HG02623 (cell line): Measurements from ENCODE around the gene GRB10.

ENCODE experiments used
- ATAC-seq: cut with Tn5 transposase; IDR thresholded peaks from one replicate; pipeline ENCODE4 v1.9.1; 2021; ENCODE audit warnings: moderate library complexity; ENCODE audit not compliant: unreplicated experiment

The GRB10 gene

DNA sequence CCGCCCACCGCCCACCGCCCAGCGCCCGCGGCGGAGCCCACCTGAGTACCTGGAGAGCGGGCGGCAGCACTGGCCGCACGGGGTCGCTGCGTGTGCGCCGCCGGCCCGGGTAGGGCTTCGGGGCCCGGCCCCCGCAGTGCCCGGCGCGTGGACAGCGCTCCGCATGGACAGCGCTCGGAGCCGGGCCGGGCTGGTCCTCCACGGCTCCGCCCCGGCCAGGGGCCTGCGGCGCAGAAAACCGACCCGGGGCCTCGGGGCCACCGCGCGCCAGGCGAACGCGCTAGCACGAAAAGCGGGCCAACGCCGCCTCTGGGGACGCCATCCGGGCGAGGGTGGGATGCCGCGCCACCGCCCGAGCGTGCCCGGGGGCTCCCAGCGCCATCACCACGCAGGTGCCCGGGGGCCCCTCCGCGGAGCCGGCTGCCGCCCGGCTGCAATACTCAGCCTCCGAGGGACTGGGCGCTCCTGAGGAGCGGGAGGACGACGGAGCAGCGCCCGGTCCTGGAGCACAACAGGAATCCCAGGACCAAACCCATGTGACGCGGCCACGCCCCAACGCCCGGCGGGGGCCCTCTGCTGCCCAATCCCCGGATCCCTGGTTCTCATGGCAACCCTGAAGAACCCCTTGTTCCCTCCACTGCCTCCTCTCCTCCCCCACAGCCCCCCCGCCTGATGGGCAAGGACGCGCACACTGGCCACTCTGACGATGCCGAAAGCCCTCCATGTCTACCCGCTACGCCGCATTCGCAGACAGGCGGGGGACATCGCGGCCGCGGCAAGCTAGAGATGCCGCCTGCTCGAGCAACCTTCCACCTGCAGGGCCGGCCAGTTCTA lies at the start of gene GRB10:
Gene GRB10, minus strand, starts transcription at position 522 of the 834 bp plus-strand sequence. CDS start 50,574 bp downstream, outside the sequence.
- no peak for ATAC-seq

DNA sequence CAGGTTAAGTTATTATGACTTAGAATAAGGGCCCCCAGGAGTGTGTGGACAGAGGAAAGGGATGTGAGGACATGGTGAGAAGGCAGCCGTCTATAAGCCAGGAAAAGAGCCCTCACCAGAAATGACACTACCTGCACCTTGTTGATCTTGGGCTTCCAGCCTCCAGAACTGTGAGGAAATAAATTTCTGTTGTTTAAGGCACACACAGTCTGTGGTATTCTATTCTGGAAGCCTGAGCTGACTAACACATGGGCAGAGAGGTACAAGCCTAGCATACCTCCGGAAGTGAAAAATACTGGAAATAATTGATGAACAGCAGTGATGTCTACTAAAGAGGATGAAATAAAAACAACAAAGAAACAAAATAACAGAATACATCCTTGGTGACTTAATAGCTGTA lies 46.1 kb upstream of the GRB10 start:
- ATAC-seq = no peak

DNA sequence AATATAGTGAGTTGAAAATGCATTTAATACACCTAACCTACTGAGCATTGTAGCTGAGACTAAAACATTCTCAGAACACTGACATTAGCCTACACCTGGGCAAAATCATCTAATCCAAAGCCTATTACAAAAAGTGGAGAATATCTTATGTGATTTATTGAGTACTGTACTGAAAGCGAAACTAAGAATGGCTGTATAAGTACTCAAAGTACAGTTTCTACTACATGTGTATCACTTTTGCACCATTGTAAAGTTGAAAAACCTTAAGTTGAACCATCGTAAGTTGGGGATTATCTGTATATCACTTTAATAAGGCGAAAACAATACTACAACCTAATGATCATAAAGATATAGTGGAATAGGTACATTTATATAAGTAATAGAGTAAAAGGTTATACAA lies 45.4 kb upstream of the GRB10 start:
- ATAC-seq = no peak

DNA sequence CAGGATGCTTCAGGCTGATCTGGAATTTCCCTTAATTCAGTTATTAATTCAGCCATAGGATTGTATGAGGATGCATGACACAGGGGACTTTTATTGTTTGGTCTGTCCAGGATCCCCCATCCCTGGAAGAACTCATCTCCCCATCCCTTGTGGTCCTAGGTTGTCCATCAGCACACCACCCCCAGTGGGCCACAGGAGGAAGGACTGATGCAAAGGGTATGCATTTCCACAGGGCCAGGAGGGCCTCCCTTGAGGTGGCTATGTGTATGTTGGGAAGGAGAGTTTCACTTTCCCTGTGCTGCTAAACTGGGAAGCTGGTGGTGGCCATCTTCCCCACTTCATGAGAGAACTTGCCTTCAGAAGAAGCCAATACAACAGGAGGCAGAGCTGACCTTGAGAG lies 44.6 kb upstream of the GRB10 start:
- no peak for ATAC-seq

DNA sequence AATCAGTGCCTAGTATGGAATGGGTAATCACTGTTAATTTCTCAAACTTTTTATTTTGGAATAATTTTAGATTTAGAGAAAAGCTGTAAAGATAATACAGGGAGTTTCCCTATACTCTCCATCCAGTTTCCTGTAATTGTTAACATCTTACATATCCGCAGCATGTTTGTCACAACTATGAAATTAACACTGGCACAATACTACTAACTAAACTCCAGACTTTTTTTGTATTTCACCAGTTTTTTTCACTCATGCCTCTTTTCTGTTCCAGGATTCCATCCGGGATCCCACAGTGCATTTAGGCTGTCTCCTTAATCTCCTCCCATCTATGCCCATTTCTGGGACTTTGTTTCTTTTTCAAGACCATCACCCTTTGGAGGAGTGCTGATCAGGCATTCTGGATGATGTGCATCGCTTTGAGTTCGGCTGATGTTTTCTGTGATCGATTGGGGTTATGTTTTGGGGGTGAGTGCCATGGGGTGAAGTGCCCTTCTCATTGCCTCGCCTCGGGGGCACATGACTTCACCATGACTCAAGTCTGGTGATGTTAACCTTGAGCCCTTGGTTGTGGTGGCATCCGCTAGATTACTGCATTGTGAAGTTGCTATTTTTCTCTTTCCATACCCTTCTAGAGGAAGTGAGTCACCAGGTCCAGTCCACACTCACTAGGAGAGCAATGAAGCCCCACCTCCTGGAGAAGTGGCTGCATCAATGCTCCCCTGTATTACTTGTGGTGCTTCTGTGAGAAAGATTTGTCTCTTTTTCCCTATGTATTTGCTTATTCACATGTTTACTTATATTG lies 43.9 kb upstream of the GRB10 start:
- ATAC-seq = no peak

DNA sequence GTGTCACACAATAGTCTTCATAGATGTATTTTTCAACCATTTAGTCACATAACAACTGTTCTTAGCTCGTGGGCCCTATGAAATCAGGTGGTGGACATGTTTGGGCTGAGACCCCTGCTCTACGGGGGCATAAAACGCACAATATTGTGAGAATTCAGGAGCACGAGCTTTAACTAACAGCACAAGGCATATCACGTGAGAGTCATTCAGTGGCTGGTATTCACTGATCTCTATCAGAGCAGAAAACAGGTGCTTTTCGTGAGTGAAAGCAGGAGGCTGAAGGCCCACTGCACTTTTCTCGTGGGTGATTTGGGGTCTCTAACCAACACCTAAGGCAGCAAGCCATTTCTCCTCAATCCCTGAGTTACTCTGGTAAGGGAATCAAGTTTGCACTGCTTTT lies 42.8 kb upstream of the GRB10 start:
- no peak for ATAC-seq

DNA sequence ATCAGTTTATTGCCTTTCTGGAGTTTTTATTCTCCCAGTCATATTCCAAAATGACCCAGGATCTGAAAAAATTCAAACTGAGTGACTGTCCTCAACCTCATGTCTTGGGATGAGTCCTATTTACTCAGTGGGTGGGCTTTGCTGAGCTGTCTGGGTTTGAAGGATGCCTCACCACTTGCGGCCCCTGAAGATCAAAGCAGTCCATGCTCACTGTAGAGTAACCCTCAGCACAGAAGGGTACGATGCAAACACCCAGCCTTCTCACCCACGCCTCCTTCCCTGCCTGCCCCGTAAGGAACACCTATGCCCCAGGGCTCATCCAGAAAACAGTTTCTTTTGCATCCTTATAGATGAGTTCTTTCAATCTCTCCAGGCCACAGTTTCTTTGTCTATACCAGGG lies 42.2 kb upstream of the GRB10 start:
- no peak for ATAC-seq

DNA sequence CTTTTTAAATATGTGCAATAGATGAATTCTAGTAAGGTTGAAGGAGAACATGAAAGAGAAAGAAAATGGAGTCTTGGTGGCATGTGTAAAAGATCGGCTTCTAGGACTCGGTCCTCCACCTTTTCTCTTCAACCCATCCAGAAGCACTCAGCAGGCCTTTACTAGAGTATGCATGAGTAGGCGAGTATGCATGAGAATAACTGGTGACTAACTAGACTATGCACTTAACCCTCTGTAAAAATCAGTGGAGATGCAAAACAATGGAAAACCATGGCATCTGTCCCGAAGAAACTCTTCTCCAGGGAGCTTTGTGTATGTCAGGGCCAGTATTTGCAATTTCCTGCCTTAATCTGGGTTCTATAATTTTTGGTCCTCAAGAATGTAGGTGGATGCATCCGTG lies 40.0 kb upstream of the GRB10 start:
- no peak for ATAC-seq

DNA sequence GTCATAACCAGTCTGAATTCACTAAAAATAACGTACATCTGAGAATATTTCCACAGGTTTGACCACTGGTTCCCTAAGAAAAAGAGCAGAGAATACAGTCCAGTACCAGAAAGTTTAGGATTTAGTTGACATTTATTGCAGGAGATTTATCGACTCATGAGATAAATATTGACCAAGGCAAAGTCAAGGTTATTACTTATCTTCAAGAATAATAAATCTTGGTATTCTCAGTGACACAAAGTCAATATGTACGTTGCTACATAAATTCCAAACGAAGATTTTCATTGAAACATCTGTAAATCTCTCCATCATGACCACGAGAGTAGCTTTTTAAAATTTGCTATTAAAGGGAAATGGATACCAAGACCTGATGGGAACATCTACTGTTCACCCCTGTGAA lies 39.4 kb upstream of the GRB10 start:
- no peak for ATAC-seq

DNA sequence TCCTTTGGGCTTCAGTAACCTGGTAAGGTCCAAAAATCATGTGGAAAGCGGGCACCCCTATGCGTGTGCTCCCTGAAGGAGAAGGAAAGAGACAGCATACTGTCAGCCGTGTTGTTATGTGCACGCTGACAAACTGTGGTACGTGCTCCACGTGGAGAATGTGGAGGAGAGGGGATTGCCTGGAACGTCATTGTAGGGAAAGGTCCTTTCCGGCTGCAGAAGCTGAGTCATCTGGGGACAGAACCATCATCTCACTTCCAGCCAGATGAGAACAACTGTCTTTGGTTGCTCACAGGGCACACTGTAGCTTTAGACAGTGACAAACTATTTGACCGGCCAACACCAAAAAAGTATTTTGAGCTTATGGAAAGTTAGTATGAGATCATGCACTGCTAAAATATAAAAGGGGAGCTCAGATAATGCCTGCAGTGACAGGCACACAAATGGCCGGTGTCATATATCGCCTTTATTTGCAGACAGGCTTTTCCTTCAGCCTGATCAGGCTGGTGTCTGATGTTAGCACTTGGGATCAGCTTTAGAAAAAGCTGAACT lies 38.8 kb upstream of the GRB10 start:
- no peak for ATAC-seq

DNA sequence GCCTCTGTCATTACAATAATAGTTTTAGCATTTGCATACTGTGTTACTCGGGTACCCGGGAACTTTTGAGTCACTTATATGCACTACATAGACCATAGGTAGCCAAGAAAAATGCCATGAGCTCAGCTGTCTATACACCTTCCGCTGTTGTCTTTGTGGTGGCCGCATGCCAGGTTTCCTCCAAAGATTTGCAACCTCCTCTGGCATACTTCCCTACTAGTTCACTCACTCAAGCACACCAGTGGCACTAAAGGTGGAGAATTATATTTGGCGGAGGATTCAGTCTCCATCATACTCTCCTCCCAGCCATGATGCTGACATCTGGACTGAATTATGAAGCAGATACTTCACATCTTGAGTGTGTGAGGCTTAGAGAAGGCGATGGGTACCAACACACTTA lies 35.6 kb upstream of the GRB10 start:
- no peak for ATAC-seq

DNA sequence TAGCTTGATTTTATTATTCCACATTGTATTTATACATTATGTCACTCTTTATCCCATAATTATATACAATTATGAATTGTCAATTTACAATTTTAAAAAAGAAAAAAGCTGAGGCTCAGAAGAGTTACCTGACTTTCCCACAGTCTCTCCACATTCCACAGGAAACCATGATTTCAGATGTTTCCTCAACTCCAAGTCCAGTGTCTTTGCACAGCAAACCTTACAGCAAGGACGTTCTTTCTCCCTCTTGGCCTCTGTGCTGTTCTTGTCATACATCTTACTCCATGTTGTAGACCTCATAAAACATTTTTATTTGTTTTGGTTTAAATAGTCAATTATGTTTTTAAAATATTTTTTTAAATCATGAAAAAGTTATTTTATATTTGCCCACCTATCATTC lies 34.9 kb upstream of the GRB10 start:
- no peak for ATAC-seq

DNA sequence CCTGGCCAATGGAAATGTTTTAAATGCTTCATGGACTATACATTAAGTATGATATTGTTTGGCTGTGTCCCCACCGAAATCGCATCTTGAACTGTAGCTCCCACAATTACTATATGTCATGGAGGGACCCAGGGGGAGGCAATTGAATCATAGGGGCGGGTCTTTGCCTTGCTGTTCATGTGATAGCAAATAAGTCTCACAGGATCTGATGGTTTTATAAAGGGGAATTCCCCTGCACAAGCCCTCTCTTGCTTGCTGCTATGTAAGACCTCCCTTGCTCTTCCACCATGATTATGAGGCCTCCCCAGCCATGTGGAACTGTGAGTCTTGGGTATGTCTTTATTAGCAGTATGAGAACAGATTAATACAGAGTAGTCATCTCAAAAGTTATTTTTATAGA lies 32.4 kb upstream of the GRB10 start:
- ATAC-seq = no peak

DNA sequence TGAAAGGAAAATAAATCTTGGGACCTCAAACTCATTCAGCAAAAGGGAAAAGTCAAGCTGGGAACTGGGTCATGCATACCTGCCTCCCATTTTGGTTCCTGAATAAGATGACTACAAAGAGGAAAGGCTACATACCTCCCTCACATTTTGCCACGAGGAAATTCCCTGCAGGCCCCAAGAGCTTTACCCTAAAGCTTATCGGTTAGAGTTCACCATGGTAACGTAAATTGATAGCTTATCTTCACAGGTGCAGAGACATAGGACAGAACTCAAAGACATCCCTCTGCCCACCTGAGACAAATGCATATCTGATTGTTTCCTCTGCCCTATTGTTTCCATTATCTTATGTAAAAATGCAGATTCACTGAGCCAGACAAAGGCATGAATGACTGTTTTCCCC lies 31.5 kb upstream of the GRB10 start:
- no peak for ATAC-seq

DNA sequence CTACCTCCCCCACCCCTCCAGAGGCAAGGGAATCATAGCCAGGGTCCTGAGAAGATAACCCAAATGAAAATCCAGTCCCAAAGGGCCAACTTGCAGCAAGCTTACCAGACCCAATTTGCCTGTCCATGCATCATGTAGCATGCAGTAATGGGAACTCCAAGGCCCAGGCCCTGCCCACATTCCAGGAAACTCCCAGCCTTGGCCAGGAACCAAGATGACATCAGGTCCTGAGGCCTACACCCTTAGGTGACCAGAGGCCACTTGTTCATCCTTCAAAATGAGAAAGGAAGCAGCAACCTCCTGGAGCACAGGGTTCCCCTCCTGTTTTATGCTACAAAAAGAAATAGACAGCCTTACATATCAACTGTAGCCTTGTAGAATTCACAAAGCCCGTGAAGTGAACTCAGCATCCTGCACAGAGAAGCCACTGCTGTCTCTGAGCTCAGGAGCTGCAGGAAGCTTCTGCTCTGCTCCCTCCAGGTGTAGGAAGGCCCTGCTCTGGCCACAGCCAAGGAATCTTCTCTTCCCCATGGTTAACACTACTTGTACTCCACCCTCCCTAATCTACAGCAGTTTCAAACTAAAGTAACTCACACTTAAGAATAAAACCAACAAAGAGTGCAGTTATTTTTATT lies 30.3 kb upstream of the GRB10 start:
- ATAC-seq = no peak

DNA sequence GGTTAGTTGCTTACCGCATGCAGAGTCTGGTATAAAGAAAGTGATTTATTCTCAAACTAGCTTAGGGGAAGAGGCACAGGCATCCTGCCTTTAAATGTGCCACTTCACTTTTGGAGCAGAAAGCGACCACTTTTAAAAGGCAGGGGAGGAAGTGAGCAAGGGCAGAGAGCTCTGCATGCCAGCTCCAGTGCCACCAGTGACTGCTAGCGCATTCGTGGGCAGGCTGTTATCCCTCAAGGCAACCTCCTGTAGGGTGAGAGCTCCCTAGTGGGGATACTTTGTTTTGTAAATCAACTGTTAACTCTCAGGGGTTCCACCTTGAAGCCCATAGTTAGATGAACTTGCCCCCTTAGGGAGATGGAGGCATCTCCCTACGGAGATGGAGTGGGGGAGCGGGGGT lies 29.4 kb upstream of the GRB10 start:
- no peak for ATAC-seq

DNA sequence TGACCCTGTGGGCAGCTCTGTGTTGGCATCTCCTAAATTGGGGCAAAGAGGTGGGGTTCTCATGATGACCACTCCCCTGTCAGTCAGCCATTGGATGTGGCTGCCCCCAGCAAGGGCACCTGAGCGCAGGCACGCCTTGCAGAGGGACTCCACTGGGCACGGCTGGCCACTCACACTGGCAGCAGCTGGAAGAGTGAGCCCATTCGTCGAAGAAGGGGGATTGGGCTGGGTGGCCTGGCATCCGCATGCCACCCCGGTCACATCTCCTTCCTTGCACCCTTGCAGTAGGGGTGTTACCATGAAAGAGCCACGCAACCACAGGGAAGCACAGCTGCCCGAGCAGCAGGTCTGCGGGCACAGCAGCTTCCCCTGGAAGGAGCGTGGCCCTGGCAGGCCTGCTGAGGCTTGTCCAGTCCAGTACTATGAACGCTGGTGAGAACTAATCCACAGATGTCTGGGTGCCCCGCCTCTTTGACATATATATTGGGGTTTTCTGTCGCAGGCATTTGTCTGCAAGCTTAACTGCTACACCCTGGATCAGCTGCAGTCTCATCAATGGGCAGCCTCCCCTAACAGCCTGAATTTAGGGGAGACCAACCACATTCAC lies 25.7 kb upstream of the GRB10 start:
- no peak for ATAC-seq

DNA sequence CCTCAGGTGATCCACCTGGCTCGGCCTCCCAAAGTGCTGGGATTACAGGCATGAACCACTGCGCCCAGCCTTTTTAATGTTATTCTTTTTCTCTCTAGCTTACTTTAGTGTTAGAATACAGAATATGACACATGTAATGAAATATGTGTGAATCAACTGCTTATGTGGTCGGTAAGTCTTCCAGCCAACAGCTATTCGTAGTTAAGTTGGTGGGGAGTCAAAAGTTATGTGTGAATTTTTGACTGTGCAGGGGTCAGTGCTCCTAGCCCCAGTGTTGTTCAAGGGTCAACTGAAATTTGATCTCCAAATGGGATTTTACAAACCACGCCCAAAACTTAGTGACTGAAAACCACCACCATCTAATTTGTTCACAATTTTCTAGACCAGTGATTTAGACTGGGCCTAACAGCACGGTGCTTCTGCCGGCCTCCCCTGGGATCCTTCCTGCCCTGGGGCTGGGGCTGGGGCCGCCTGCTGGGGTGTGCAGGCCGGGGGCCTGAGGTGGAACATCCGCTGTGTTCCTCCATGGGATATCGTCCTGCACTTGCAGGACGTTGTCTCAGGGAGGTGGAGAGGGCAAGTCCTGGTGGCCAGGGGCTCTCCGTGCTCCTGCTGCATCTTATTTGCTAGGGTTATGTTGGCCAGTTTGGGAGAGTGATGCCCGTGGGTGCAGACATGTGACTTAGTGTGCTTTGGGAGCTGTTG lies 24.5 kb upstream of the GRB10 start:
- ATAC-seq = no peak

DNA sequence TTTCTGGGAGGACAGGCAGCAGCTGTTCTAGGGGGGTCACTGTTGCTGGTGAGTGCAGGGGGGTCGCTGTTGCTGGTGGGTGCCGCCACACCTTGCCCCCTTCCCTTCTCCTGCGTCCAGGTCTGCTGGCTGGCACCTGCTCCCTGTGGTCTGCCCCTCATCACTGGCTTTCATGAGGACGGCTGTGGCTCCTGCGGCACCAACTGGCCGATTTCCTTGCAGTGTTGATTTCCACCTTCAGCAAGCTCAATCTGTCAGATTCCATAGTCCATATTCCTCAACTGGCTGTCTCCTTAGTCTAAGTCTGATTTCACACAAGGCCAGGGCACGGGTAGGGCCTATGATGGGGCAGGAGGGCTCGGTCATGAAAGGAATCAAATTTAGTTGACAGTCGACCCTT lies 23.4 kb upstream of the GRB10 start:
- ATAC-seq = no peak

DNA sequence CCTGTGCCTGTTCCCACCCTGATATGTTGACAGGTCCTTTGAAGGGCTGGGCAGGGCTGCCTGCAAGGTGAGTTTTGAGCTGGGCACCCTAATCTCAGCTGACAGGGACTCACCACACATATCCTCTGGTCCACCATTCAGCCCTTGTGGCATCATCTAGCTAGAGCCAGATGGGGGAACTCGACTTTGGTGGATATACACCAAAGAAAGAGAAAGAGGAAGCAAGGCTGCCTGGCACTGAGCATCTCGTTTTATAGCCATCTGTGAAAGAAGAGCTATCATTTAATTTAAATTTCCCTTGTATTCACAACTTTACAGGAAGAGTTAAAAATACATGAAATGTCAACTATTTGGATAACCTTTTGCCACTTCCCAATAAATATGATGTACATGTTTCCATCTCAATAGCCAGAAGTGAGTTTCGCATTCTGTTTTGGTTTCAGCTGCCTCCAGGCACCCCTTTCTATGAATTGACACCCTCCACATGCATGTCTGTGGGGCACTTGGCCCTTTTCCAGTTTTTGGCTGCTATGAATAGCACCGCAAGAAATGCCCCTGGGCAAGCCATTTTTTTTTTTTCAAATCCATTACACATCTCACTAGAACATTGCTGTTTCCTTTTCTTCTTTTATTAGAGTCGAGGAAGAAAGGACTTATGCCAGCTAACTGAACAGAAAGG lies 22.9 kb upstream of the GRB10 start:
- no peak for ATAC-seq
